OCI-LY7 (cell line): ENCODE data around the gene SEL1L2. TPM values are rescaled to one million over a fixed set of nuclear protein-coding genes. Genes with fewer than 3 reads are reported as not detected.

Source experiments
- BruUV-seq: library from RNA; stranded (reverse); fragments of 400-500 nt; replicated peaks from 2 replicates; lab custom pipeline; 2021; lab: Mats Ljungman, UMichigan
- CTCF ChIA-PET: fragments of 300-600 bp; sonication (Branson Sonifier 250); formaldehyde crosslinking; loops from one replicate; lab custom pipeline; 2022; ENCODE audit warnings: antibody characterized with exemption; ENCODE audit not compliant: unreplicated experiment; lab: Charles Lee
- POLR2A ChIA-PET: fragments of 300-600 bp; sonication (Branson Sonifier 250); formaldehyde crosslinking; loops from one replicate; lab custom pipeline; 2022; ENCODE audit warnings: antibody characterized with exemption; lab: Charles Lee
- DNase-seq: peaks from one replicate; pipeline ENCODE4 v3.0.0-alpha.2; 2015; ENCODE audit warnings: low spot score
- H2AFZ ChIP-seq: fragments of 200-600 bp; sonication (generic), shearing (Covaris generic); 2 replicates; pipeline ENCODE4 v1.6.1; 2014; ENCODE audit warnings: mild to moderate bottlenecking, antibody characterized with exemption, low read length, moderate library complexity
- H3K27ac ChIP-seq: fragments of 200-600 bp; sonication (generic); 2 replicates; pipeline ENCODE4 v1.5.1; 2014; ENCODE audit warnings: mixed run types, low read depth, mild to moderate bottlenecking, moderate library complexity, low read length, inconsistent platforms; ENCODE audit not compliant: poor library complexity, severe bottlenecking
- H3K36me3 ChIP-seq: fragments of 200-600 bp; sonication (generic); 2 replicates; pipeline ENCODE4 v1.6.1; 2014; ENCODE audit warnings: mild to moderate bottlenecking, antibody characterized with exemption, low read length, moderate library complexity, mixed read lengths; ENCODE audit not compliant: insufficient read depth
- H3K4me1 ChIP-seq: fragments of 200-600 bp; sonication (generic); 2 replicates; pipeline ENCODE4 v1.5.1; 2014; ENCODE audit warnings: mild to moderate bottlenecking, low read length; ENCODE audit not compliant: insufficient read depth, poor library complexity, severe bottlenecking
- H3K4me2 ChIP-seq: fragments of 200-600 bp; sonication (generic); 2 replicates; pipeline ENCODE4 v1.6.1; 2014; ENCODE audit warnings: mild to moderate bottlenecking, low read length
- H3K4me3 ChIP-seq: fragments of 200-600 bp; sonication (generic); 2 replicates; pipeline ENCODE4 v1.5.1; 2014; ENCODE audit warnings: mild to moderate bottlenecking, low read depth, low read length; ENCODE audit not compliant: poor library complexity, severe bottlenecking
- H3K79me2 ChIP-seq: fragments of 200-600 bp; sonication (generic); 2 replicates; pipeline ENCODE4 v1.6.1; 2016; ENCODE audit warnings: low read depth, mild to moderate bottlenecking, low read length, moderate library complexity, mixed read lengths; ENCODE audit not compliant: insufficient read depth
- H3K9me2 ChIP-seq: fragments of 200-600 bp; sonication (generic); 2 replicates; pipeline ENCODE4 v1.6.1; 2016; ENCODE audit warnings: mild to moderate bottlenecking, low read length, mixed read lengths; ENCODE audit not compliant: insufficient read depth
- H3K9me3 ChIP-seq: fragments of 200-600 bp; sonication (generic); 2 replicates; pipeline ENCODE4 v1.6.1; 2014; ENCODE audit warnings: mild to moderate bottlenecking, mixed run types, low read length, mixed read lengths
- H4K20me1 ChIP-seq: fragments of 200-600 bp; sonication (generic); 2 replicates; pipeline ENCODE4 v1.6.1; 2014; ENCODE audit warnings: mild to moderate bottlenecking, antibody characterized with exemption, low read length, moderate library complexity, mixed read lengths; ENCODE audit not compliant: insufficient read depth
- CTCF ChIP-seq: fragments of 200-600 bp; sonication (generic); conservative IDR thresholded peaks from 2 replicates; pipeline ENCODE4 v1.5.1; 2014; ENCODE audit warnings: mild to moderate bottlenecking, antibody characterized with exemption, low read length, moderate library complexity, mixed read lengths
- EZH2phosphoT487 ChIP-seq: fragments of 200-600 bp; sonication (generic); IDR thresholded peaks from 2 replicates; pipeline ENCODE4 v1.6.1; 2018; ENCODE audit warnings: low read depth, borderline replicate concordance, mild to moderate bottlenecking, mixed run types, antibody characterized with exemption, low read length, moderate library complexity, mixed read lengths
- intact Hi-C: fragments of 100-400 bp; cut with micrococcal nuclease; formaldehyde crosslinking; loops from one replicate; pipeline ENCODE4 v1.10.0; 2022; ENCODE audit not compliant: unreplicated experiment
- total RNA-seq, 2 experiments: library from RNA; depleted of rRNA in 1 of 2; stranded (reverse); fragments of >200 nt in 1 of 2; shearing (Covaris generic) in 1 of 2; gene quantifications; 2 replicates each; pipeline ENCODE4 v1.2.3, GENCODE V29; 2014 to 2022

The SEL1L2 gene
- total RNA-seq, 2 experiments from 2014 or later = not detected

GRCh38 chr20:13934992-13935894, 55.2 kb downstream of the SEL1L2 start:
- DNase-seq = no peak
- BruUV-seq = no TSS peak
- no peaks in the 10 kb centered on the region for H3K4me1 ChIP-seq
- intact Hi-C loops = no loop called here
- no peaks in the 10 kb centered on the region for H3K9me3 ChIP-seq
- CTCF ChIA-PET = no interaction called here
- no peak overlapping the region for H2AFZ ChIP-seq
- no peak overlapping the region for H3K4me3 ChIP-seq
- H3K9me2 ChIP-seq = no peaks in the 10 kb centered on the region
- POLR2A ChIA-PET = no interaction called here
- no peak overlapping the region for H3K27ac ChIP-seq
- H3K4me2 ChIP-seq = no peak overlapping the region
- no peaks in the 10 kb centered on the region for H3K79me2 ChIP-seq
- no peaks in the 10 kb centered on the region for H4K20me1 ChIP-seq
- TF ChIP-seq CTCF (no peak), EZH2phosphoT487 (no peak)
- no peaks in the 10 kb centered on the region for H3K36me3 ChIP-seq

GRCh38 chr20:13930281-13930680, 60.1 kb downstream of the SEL1L2 start:
- TF ChIP-seq EZH2phosphoT487 (no peak), CTCF (no peak)
- H3K4me3 ChIP-seq = no peak overlapping the region
- no peaks in the 10 kb centered on the region for H3K9me3 ChIP-seq
- H3K36me3 ChIP-seq = no peaks in the 10 kb centered on the region
- H3K27ac ChIP-seq = no peak overlapping the region
- no peaks in the 10 kb centered on the region for H3K79me2 ChIP-seq
- H4K20me1 ChIP-seq = no peaks in the 10 kb centered on the region
- H3K4me1 ChIP-seq = no peaks in the 10 kb centered on the region
- H3K9me2 ChIP-seq = no peaks in the 10 kb centered on the region
- POLR2A ChIA-PET = no interaction called here
- H3K4me2 ChIP-seq = no peak overlapping the region
- no peak overlapping the region for H2AFZ ChIP-seq
- intact Hi-C loops = no loop called here
- no peak for DNase-seq
- no TSS peak for BruUV-seq
- CTCF ChIA-PET = no interaction called here

- POLR2A ChIA-PET = no interaction called here
- CTCF ChIA-PET = no interaction called here
- no TSS peak for BruUV-seq
These were observed 60.6 kb downstream of the SEL1L2 start for GRCh38 chr20:13929836-13930235.

More at GRCh38 chr20:13929836-13930235, 60.6 kb downstream of the SEL1L2 start:
- H3K27ac ChIP-seq = no peak overlapping the region
- intact Hi-C loops = no loop called here
- no peak for DNase-seq
- no peaks in the 10 kb centered on the region for H4K20me1 ChIP-seq
- H3K4me2 ChIP-seq = no peak overlapping the region
- no peaks in the 10 kb centered on the region for H3K36me3 ChIP-seq
- no peak overlapping the region for H2AFZ ChIP-seq
- H3K9me2 ChIP-seq = no peaks in the 10 kb centered on the region
- TF ChIP-seq EZH2phosphoT487 = no peak
- no peak for TF ChIP-seq CTCF
- H3K4me3 ChIP-seq = no peak overlapping the region
- H3K4me1 ChIP-seq = no peaks in the 10 kb centered on the region
- H3K79me2 ChIP-seq = no peaks in the 10 kb centered on the region
- H3K9me3 ChIP-seq = no peaks in the 10 kb centered on the region
